Ovary (tissue), 3 donors: ENCODE data around the gene DNAI2.

Experiments
- EP300 ChIP-seq: sonication (generic); formaldehyde crosslinking; IDR thresholded peaks from one replicate; pipeline ENCODE4 v1.6.1; 2017; ENCODE audit warnings: antibody characterized with exemption
- POLR2A ChIP-seq: fragments of 450-650 bp; IDR thresholded peaks from one replicate; pipeline ENCODE4 v1.6.1; 2017; ENCODE audit warnings: antibody characterized with exemption, mild to moderate bottlenecking, moderate library complexity
- TF ChIP-seq, protein P1 (sequence below), 3 donors: fragments of 450-650 bp in 2 of 3; fragments of 200-600 bp in 1 of 3; IDR thresholded peaks; one replicate each; pipeline versions ENCODE4 v1.5.1 to v1.8.0; 2016 to 2022; ENCODE audit warnings: antibody characterized with exemption in 3 of 3, mild to moderate bottlenecking in 1 of 3
- donor health status: DM: no; HTN: no; CAD: no.

DNA sequence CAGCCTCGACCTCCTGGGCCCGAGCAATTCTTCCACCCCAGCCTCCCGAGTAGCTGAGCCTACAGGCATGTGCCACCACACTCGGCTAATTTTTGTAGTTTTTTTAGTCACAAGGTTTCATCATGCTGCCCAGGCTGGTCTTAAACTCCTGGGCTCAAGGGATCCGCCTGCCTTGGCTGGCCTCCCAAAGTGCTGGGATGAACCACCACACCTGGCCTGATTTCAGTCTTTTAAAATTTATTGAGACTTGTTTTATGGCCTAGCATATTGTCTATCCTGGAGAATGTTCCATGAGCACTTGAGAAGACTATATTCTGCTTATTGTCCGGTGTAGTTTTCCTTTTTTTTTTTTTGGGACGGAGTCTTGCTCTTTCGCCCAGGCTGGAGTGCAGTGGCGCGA lies 18.5 kb downstream of the DNAI2 start:
- TF ChIP-seq, protein P1, sequence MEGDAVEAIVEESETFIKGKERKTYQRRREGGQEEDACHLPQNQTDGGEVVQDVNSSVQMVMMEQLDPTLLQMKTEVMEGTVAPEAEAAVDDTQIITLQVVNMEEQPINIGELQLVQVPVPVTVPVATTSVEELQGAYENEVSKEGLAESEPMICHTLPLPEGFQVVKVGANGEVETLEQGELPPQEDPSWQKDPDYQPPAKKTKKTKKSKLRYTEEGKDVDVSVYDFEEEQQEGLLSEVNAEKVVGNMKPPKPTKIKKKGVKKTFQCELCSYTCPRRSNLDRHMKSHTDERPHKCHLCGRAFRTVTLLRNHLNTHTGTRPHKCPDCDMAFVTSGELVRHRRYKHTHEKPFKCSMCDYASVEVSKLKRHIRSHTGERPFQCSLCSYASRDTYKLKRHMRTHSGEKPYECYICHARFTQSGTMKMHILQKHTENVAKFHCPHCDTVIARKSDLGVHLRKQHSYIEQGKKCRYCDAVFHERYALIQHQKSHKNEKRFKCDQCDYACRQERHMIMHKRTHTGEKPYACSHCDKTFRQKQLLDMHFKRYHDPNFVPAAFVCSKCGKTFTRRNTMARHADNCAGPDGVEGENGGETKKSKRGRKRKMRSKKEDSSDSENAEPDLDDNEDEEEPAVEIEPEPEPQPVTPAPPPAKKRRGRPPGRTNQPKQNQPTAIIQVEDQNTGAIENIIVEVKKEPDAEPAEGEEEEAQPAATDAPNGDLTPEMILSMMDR (IDR thresholded peaks at IDR 0.05): no peak
- TF ChIP-seq POLR2A (no peak), EP300 (no peak)
